ENCODE measurements around the gene AGFG1.
"Not testable (repeated sequence)": the region's sequence is repeated elsewhere in the genome, so short reads cannot be mapped to it uniquely, and the experiment has no call there.

The AGFG1 gene

DNA sequence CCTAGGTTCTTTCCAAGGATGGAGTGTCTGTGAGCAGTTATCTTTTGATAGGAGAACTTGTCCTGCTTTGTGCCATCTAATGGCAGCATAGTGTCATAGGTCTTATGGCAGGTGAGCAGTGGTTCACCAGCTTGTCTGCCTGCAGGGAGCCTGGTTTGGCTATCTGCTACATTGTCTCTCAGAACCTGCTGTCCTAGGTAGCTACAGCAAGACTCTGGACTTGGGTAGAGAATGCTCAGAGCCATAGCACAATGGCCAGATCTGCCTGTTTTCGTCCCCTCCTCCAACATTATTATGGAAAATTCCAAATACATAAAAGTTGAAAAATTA lies 28.3 kb downstream of the AGFG1 start:
- DNase-seq (ENCODE audit: low spot score), result no peak

DNA sequence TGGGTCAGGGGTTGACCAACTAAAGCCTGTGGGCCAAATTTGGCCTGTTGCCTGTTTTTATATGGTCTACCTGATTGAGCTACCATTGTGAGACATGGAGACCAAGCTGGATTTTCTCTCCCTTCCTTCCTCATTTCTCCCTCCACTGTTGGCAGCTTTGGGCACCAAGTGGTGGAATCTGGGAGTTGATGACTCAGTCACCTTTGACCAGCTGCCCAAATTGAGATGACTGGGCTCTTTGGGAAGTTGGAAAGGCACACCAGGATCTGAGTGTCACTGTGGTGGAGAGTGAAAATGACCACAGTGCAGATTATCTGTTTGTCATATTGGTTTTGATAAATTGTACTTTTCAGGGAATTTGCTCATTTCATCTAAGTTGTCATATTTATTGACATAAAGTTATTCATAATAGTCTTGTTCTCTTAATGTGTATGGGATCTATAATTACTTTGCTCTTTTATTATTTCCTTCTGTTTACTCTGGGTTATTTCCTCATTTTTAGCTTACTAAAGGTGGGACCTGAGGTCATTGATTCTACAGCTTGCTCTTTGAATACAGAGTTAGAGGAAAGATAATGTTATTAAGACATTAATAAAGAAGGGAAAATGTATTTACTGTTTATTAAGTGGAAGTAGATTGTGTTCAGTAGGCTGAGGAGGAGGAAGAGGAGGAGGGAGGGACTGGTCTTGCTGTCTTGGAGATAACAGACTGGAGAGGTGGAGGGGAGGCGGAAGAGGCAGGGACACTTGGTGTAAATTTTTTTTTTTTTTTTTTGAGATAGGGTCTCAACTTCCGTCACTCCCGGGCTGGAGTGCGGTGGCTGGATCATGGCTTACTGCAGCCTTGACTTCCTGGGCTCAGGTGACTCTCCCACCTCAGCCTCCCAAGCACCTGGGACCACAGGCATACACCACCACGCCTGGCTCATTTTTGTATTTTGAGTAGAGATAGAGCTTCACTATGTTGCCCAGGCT lies 31.8 kb downstream of the AGFG1 start:
- no peak for DNase-seq (ENCODE audit: low spot score)

DNA sequence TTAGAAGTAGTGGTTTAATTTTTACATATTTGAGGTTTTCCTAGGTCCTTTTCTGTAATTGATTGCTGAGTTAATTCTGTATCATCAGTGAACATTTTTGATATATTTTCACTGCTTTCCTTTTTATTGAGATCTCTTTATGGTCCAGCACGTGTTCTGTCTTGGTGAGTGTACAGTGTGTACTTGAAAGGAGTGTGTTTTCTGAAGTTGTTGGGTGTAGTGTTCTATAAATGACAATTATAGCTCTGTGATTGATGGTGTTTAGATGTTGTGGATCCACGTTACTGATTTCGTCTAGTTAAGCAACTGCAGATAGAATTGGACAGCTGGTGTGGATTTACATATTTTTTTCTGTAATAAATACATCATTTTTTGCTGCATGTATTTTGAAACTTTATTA lies 32.7 kb downstream of the AGFG1 start:
- no peak for DNase-seq (ENCODE audit: low spot score)

DNA sequence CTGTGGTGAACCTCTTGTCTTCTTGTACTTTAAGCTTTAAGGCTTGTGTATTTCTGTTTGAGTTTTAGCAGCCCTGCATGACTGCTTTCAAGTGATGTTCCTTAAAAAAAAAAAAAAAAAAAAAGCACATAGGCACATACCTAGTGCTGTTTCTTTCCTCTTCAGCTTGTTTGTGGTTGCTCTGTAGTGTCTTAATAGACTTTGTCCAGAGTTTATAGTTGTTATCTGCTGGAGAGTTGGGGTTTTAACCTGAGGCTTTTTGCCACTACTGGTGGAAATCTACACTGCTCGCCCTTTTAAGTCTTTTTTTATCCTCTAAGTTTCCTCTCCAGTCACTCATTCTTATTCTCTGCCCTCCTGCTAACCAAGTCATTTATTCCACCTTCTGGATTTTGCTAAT lies 34.5 kb downstream of the AGFG1 start:
- no peak for DNase-seq (ENCODE audit: low spot score)

DNA sequence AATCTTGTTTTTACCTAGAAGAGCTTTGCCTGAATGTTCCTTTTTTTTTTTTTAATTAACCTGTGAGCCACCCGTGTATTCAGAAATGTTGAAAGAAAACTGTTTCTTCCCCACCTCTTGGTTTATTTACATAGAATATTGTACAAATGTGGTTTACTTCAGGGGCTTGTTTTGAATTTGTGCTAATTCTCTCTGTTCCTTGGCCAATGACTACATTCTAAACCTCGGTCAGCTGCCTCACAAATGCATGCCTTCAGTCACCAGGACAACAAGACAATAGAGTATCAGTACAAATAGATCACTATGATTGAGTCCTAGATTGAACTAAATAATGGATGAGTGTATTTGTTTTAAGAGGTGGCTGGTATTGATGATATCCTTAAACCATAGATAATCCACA lies 36.0 kb downstream of the AGFG1 start:
- no peak for DNase-seq (ENCODE audit: low spot score)

DNA sequence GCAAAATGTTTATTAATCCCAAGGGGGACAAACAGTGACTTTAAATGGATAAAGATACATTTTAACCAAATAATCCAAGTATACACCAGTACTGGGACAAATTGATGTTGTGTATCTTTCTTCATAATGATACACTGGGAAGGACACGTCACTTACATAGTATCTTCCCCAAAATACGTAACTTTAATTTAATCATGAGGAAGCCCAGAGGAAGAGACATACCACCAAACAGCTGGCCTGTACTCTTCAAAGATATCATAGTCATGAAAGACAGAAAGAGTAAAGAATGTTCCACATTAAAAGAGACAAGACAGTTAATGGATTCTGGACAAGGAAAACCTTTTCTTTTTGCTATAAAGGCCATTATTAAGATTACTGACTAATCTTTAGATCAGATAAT lies 37.1 kb downstream of the AGFG1 start:
- no peak for DNase-seq (ENCODE audit: low spot score)

DNA sequence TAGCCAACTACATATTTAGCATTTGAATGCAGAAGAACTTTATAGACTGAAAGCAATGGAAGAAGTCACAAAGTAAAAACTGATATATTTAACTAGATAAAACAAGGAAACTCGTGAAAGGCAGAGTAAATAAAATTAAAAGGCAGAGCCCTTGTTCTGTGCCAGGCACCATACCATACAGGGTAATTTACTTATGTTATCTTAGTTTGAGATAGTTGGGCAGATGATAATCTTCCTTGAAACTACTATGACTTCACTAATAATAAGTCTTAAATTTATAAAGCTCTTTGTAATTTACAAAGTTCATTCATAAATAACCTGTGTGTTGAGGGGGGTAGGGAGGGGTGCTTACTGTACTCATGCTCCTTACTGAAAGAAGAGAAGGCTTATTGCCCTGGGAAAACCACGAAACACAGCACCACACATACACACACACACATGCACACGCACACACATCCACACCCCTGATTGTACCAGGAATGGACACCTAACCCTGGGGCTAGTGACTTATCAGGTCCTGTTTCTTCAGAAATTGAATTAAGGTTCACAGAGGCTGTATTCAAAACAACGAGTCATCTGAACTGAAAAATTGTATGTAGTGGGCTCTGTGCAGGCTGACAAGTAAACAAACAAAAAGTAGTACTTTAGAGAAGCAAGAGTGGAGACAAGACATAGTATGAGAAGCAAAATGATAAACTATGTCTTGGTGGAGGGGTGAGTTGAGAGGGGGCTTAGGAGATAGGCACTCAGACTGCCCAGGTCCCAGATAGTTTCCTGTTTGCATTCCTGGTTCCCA lies 38.1 kb downstream of the AGFG1 start:
- no peak for DNase-seq (ENCODE audit: low spot score)

DNA sequence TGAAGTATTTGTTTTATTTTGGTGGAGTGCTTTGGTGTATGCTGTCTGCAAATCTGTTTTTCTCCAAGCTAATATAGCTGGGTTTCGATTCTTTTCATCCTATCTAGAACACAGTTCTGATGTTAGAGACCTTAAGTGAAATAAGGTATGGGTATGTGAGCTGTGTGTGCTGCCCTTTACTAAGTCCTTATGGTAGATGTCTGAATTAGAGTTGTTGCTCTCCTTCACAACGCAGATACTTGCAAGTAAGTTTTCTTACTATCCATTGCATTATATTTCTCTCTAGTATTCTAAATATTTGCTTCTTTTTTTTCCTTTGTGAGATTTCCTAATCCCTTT lies 38.6 kb downstream of the AGFG1 start:
- DNase-seq (ENCODE audit: low spot score), result no peak

DNA sequence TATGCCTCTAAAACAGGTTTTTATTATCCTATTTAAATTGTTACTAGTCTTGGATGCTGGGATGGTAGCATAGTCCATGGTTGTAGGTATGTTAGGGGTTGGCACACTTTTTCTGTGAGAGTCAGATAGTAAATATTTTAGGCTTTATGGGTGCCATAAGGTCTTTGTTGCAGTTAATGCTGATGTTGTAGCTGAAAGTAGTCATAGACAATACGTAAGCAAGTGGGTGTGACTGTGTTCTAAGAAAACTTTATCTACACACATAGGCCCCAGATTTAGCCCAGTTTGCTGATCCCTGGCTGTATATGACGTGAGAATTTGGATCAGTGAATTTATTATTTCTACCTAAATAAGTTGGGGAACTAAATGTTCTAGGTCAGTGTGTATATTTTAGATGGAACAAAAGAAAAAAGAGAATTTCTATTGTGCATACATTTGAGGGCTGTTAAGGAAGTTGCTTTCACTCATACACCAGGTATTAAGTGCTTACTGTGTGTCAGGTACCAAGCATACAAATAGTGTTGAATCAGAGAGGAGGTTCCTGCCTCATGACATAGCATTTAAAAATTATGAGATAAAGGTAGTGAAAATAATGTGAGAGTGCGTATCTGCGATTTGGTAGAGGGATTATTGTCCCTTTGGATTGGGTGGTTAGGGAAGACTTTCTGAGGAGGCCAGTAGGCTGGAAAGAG lies 39.4 kb downstream of the AGFG1 start:
- DNase-seq (ENCODE audit: low spot score), result no peak

DNA sequence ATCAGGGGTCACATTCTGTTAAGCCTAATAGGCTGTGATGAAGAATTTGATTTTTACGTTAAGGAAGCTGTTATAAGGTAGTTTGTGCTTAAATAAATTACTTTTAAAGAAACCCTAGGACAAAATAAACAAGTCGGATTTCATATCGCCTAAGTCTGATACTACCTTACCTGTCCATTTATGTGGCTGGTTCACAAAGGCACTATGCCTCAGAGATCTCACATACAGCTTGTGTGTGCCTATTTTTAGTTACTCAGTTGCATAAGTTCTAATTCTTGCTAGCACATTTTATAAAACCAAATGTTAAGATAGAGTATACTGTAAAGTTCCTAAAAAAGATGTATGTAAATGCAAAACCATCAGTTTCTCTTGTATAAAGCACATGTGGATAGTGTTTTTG lies 40.0 kb downstream of the AGFG1 start:
- DNase-seq (ENCODE audit: low spot score), result no peak

DNA sequence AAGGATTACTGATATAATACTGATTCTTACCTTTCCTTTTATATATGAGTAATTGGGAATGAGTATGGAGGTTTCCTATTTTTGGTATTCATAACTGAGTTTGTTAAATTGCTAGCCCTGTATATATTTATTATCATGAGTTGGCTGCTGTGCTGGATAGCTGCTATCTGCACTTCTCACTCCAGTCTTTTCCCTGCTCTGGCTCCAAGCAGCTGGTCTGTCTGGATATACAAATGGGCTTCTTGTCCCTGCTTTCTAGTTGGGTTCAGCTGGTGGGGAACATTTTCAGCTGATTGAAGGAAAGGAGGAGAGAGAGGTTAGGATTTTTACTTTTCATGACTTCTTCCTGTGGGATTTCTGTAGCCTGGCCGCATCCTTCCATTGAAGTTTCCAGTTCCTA lies 41.2 kb downstream of the AGFG1 start:
- DNase-seq (ENCODE audit: low spot score), result no peak

DNA sequence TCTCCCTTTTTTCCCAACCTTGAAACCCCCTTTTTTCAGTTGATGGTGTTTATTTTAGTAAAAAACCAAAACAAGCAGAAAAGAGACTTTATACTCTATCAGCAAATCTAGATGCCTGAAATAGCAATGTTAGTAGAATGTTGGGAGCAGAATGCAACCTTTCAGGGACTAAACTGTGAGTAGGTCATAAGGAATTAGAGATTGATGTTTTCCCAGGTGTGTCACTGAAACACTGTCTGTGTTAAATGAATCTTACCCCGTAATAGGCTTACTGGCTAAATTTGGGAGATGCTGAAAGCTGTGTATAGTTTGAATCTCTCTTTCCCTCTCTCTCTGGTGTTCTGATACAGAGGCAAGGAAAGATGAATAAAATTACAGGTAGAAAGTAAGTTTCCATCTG lies 43.8 kb downstream of the AGFG1 start:
- no peak for DNase-seq (ENCODE audit: low spot score)

DNA sequence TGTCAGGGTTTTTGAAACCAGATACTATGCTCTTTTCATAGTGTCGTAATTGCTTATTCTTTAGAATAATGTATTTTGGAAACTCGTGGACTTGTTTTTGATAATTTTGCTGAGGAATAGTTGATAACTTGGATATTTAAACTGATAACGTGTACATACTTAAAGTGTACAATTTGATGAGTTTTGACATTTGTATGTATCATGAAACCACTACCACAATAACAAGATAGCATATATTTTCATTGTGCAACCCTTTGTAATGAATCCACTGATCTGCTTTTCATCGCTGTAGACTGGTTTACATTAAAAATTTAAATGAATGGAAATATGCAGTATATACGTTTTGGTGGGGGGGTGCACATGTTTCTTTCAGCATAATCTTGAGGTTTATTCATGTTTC lies 45.8 kb downstream of the AGFG1 start:
- DNase-seq (ENCODE audit: low spot score), result no peak

DNA sequence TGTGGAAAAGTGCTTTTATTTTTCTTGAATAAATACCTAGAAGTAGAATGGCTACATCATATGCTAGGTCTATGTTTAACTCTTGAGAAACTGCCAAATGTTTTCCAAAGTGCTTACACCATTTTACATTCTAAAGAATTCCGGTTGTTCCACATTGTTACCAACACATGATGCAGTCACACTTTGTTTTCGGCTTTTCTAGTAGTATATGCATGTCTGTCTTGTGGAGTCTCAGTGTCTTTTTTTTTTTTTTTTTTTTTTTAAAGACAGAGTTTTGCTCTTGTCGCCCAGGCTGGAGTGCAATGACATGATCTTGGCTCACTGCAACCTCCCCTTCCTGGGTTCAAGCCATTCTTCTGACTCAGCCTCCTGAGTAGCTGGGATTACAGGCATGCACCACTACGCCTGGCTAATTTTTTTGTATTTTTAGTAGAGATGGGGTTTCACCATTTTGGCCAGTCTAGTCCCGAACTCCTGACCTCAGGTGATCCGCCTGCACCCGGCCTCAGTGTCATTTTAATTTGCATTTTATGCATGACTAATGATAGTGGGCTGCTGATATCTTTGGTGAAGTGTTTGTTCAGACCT lies 46.4 kb downstream of the AGFG1 start:
- not testable (repeated sequence) for DNase-seq (ENCODE audit: low spot score)

DNA sequence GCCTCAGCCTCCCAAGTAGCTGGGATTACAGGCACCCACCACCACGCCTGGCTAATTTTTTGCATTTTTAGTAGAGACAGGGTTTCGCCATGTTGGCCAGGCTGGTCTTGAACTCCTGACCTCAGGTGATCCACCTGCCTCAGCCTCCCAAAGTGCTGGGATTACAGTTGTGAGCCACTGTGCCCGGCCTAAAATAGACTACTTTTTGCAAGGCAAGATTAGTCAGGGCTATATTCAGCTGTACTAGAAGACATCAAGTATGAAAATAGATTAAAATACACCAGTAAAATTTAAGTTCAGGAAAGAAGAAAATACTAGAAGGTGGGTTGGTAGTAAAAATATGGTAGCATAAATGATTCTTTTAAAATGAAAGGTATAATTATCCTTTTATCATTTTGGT lies 49.2 kb downstream of the AGFG1 start:
- not testable (repeated sequence) for DNase-seq (ENCODE audit: low spot score)

DNA sequence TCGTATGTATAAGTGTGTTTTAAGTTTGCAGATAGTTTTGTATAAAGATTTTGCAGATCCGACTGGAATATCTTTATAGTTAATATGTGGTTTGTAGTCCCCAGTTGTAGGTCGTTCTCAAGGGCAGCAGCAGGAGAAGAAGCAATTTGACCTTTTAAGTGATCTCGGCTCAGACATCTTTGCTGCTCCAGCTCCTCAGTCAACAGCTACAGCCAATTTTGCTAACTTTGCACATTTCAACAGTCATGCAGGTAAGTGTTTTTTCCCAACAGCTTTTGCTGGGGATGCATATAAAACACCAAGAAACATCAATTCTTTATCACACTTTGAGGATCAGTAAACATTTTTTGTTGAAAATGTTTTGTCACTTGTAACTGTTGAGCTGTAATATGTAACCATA lies 52.7 kb downstream of the AGFG1 start:
- no peak for DNase-seq (ENCODE audit: low spot score)

DNA sequence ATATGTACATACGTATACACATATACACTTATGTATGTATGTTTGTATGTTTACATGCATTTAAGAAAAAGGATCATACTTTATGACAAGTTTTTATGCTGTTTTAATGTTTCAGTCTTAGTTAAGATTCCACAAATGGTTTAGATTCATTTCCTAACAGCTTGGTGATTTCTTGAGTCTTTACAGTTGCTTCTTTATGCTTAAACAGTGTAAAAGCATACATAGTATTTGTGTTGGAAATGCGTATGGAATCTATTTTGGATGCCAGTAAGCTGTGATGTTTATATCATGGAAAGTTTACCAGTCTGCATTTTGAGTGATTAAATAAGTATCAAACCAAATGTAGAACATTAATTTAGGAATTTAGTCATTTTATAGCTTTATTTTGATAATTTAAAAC lies 55.4 kb downstream of the AGFG1 start:
- no peak for DNase-seq (ENCODE audit: low spot score)

DNA sequence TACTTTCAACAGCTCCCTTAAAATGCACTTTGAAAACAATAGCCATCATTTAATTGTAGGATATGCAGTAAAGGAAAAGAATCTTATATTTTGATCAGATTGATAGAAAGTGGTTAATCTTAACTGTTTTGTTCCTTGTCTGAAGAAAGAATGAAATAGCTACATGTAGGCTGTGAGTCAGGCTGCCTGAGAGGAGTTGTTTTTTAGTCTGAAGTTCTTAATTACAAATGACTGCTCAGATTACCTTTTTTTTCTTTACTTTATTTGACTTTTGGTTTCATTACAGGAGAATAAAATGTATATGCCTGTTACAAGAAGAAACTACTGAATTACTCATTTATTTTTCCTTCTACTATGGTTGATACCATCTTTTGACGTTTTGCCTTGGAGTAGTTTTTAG lies 56.8 kb downstream of the AGFG1 start:
- no peak for DNase-seq (ENCODE audit: low spot score)

DNA sequence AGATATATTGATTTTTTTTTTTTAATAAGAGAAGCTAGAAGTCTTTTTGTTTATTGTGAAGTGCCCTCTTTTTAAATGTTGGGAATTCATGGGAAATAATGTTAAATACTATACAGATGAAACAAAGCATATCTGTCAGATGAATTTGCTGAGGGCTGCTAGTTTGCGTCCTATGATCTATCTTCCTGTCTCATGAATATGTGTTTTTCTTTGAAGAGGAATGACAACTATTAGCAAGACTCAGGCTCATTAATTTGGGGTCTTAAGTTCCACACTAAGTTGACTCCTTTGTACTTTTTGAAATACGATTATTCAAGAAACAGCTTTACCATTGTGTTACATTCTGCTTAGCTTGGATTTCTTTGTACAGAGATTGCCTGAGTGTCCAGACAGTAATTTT lies 57.9 kb downstream of the AGFG1 start:
- DNase-seq (ENCODE audit: low spot score), result no peak

DNA sequence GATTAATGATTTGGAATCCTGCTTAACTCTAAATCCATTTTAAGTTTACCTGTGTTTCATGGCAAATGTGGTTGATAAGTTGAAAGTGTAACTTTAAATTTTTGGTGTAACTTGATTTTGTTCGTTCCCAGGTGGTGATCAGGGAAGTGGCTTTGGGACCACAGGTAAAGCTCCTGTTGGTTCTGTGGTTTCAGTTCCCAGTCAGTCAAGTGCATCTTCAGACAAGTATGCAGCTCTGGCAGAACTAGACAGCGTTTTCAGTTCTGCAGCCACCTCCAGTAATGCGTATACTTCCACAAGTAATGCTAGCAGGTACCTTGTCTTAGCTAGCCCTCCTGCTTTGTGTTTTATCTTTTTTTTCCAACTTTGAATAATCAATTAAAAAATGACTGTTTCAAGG lies 62.8 kb downstream of the AGFG1 start:
- no peak for DNase-seq (ENCODE audit: low spot score)

DNA sequence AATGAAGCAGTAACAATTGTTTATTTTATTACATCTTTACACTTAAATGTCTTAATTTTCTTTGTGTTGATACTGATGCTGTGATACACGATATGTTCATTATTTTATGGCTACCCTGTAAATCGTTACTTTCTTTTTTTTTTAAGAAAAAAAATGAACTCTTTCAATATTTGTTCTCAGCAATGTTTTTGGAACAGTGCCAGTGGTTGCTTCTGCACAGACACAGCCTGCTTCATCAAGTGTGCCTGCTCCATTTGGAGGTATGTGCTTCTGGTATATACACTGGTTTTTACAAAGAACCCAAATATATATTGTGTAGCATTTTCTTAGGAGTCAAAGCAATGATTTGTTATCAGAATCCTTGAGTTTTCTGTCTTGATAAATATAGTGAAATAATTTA lies 64.5 kb downstream of the AGFG1 start:
- DNase-seq (ENCODE audit: low spot score), result no peak

DNA sequence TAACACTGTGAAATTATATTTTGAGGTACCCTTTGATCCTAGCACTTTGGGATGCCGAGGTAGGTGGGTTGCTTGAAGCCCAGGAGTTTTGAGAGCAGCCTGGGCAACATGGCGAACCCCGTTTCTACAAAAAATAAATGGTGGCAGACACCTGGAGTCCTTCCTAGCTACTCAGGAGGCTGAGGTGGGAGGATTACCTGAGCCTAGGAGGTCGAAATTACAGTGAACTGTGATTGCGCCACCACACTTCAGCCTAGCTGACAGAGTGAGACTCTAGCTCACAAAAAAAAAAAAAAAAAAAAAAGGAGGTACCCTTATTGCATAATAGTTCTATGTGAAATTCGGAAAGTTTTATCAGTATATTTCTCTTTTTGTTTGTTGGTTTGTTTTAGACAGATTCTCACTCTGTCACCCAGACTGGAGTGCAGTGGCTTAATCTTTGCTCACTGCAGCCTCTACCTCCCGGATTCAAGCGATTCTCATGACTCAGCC lies 67.6 kb downstream of the AGFG1 start:
- DNase-seq (ENCODE audit: low spot score), result no peak

All from iPS-NIHi11 (cell line).